Lung (tissue), 12 donors: Measurements from ENCODE around the gene CLCA1. TPM values are rescaled to one million over a fixed set of nuclear protein-coding genes. Genes with fewer than 3 reads are reported as not detected.
"Not testable (repeated sequence)": the region's sequence is repeated elsewhere in the genome, so short reads cannot be mapped to it uniquely, and the experiment has no call there.

Experiments
- ATAC-seq: fragments of 200-7000 bp; cut with Tn5 transposase; one replicate; pipeline ENCODE4 v1.9.1; 2020; ENCODE audit warnings: moderate number of reproducible peaks; ENCODE audit not compliant: insufficient read depth, low FRiP score
- DNase-seq, 3 donors: peaks; one replicate each; pipeline ENCODE4 v3.0.0-alpha.2; 2013 to 2017
- H3K27ac ChIP-seq, 2 donors: one replicate each; pipeline ENCODE4 v1.5.1; 2013; ENCODE audit warnings: mild to moderate bottlenecking in 2 of 2, moderate library complexity in 2 of 2, control low read depth in 1 of 2, inconsistent platforms in 1 of 2, low read depth in 1 of 2, low read length in 1 of 2
- H3K27me3 ChIP-seq, 3 donors: one replicate each; pipeline ENCODE4 v1.5.1; 2013; ENCODE audit warnings: low read length in 2 of 3; ENCODE audit not compliant: control insufficient read depth in 3 of 3, insufficient read depth in 3 of 3
- H3K36me3 ChIP-seq, 4 donors: one replicate each; pipeline ENCODE4 v1.5.1; 2013; ENCODE audit warnings: low read length in 4 of 4, mild to moderate bottlenecking in 1 of 4, moderate library complexity in 1 of 4; ENCODE audit not compliant: control insufficient read depth in 4 of 4, insufficient read depth in 4 of 4
- H3K4me1 ChIP-seq, 5 donors: one replicate each; pipeline ENCODE4 v1.5.1; 2013; ENCODE audit warnings: low read length in 5 of 5, mild to moderate bottlenecking in 2 of 5, moderate library complexity in 1 of 5; ENCODE audit not compliant: control insufficient read depth in 5 of 5, insufficient read depth in 5 of 5
- H3K4me3 ChIP-seq: one replicate; pipeline ENCODE4 v1.5.1; 2013; ENCODE audit warnings: mild to moderate bottlenecking, control low read depth, moderate library complexity
- H3K9ac ChIP-seq, 2 donors: one replicate each; pipeline ENCODE4 v1.5.1; 2013; ENCODE audit warnings: low read length in 2 of 2, control low read depth in 1 of 2; ENCODE audit not compliant: insufficient read depth in 1 of 2
- H3K9me3 ChIP-seq, 4 donors: one replicate each; pipeline ENCODE4 v1.5.1; 2013; ENCODE audit warnings: low read length in 3 of 4, mild to moderate bottlenecking in 1 of 4, moderate library complexity in 1 of 4; ENCODE audit not compliant: control insufficient read depth in 4 of 4, insufficient read depth in 3 of 4
- CTCF ChIP-seq: IDR thresholded peaks from 2 replicates; pipeline ENCODE4 v1.5.1; 2012; ENCODE audit warnings: mild to moderate bottlenecking; ENCODE audit errors: control extremely low read depth, extremely low read depth
- WGBS, 2 donors: extraction: QIAGEN DNeasy Blood & Tissue Kit; methylation state at CpG; one replicate each; pipeline ENCODE4 v1.1.7; 2013; 5-methylcytosine and 5-hydroxymethylcytosine counted together
- polyA plus RNA-seq, 2 donors: library from polyadenylated mRNA; stranded (reverse); fragments of 200-250 nt; gene quantifications; one replicate each; pipeline ENCODE4 v1.2.1, GENCODE V29; 2013
- total RNA-seq, 2 donors: library from RNA; depleted of rRNA in 1 of 2; stranded (reverse); fragments of >200 nt in 1 of 2; gene quantifications; one replicate each; pipeline ENCODE4 v1.2.1, GENCODE V29; 2014 to 2021
- donor health status: control.
- donor health status: control.
- donor health status: Bipolar disorder and iron deficiency.
- donor health status: healthy.
- donor health status: DM: yes; HTN: yes; CAD: no.

The CLCA1 gene
- total and polyA plus RNA-seq, 4 donors = 0.12 to 0.15 TPM; not detected in 2

- WGBS, 2 donors = 59 to 63% methylated on average over 3 of the region's 3 CpGs
- H3K9ac ChIP-seq = no peak overlapping the region
- ATAC-seq (no peak), DNase-seq (no peak)
- no peaks in the 10 kb centered on the region for H3K27me3 ChIP-seq
- H3K4me3 ChIP-seq = no peak overlapping the region
- H3K36me3 ChIP-seq = no peaks in the 10 kb centered on the region
- no peaks in the 10 kb centered on the region for H3K9me3 ChIP-seq
- TF ChIP-seq CTCF = no peak
- H3K27ac ChIP-seq = no peak overlapping the region
- H3K4me1 ChIP-seq = peaks cover 0 to 8% (median 5%) of the 10 kb centered on the region in 5 donors
Measured at GRCh38 chr1:86498281-86498680, 29.6 kb downstream of the CLCA1 start.

DNA sequence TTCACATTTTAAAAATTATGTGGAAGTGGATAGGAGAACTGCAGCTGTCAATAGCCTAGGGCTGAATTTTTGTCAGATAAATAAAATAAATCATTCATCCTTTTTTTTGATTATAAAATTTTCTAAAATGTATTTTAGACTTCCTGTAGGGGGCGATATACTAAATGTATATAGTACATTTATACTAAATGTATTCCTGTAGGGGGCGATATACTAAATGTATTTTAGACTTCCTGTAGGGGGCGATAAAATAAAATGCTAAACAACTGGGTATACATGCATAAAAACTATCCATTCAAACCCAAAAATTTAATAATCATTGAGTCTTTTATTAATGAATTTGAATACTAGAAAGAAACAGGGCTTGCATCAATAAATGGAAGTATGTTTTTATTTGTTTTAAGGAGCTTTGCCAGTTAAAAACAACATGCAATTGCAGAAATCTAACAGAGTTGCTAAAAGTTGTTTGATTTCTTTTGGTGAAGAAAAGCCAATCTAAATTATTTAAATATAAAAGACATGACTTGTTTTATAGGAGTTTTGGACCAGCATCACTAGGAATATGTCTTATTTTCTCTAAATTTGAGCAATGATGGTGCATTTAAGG is 31.4 kb downstream of the CLCA1 start:
- ATAC-seq (peak; percentile 35), DNase-seq (peak in 1 of 3 donors; percentile 19)
- 10 to 16% methylated on average over 3 of the region's 3 CpGs for WGBS, 2 donors
- no peaks in the 10 kb centered on the region for H3K27me3 ChIP-seq
- H3K9ac ChIP-seq = no peak overlapping the region
- H3K4me1 ChIP-seq = peaks cover 4 to 26% (median 8%) of the 10 kb centered on the region in 5 donors
- no peaks in the 10 kb centered on the region for H3K36me3 ChIP-seq
- peak; percentile 81 for TF ChIP-seq CTCF
- H3K9me3 ChIP-seq = no peaks in the 10 kb centered on the region
- H3K27ac ChIP-seq = no peak overlapping the region
- H3K4me3 ChIP-seq = no peak overlapping the region

GRCh38 chr1:86500714-86501113 is 32.0 kb downstream of the CLCA1 start:
- Histone ChIP-seq H3K9me3 (no peaks in the 10 kb centered on the region), H3K9ac (no peak overlapping the region), H3K36me3 (no peaks in the 10 kb centered on the region), H3K27me3 (no peaks in the 10 kb centered on the region), H3K4me3 (no peak overlapping the region), H3K27ac (peak overlapping the region in 1 of 2 donors; percentile 41), H3K4me1 (peaks cover 4 to 32% (median 8%) of the 10 kb centered on the region in 5 donors)
- ATAC-seq = no peak
- DNase-seq = no peak
- TF ChIP-seq CTCF = no peak
- WGBS, 2 donors = 87 to 98% methylated on average over 2 of the region's 2 CpGs

GRCh38 chr1:86502125-86502646 is 33.5 kb downstream of the CLCA1 start:
- WGBS, 2 donors = 30% methylated on average over 16 of the region's 16 CpGs
- H3K4me3 ChIP-seq = not testable (repeated sequence)
- peak overlapping the region; percentile 59 to 86 for H3K27ac ChIP-seq

More at GRCh38 chr1:86502125-86502646, 33.5 kb downstream of the CLCA1 start:
- not testable (repeated sequence) for H3K36me3 ChIP-seq, H3K9ac ChIP-seq, H3K9me3 ChIP-seq, H3K27me3 ChIP-seq
- peaks cover 4 to 32% (median 8%) of the 10 kb centered on the region in 5 donors for H3K4me1 ChIP-seq
- ATAC-seq (peak; percentile 40), DNase-seq (peak; percentile 25 to 55 (median 34))
